HL-60 (cell line): ENCODE data around the gene CNIH2.

Source experiments
- DNase-seq, 2 experiments: peaks; one replicate each; pipeline ENCODE4 v3.0.0-alpha.2; 2010 to 2020; ENCODE audit warnings: low read depth in 1 of 2, low spot score in 1 of 2
- H3K27ac ChIP-seq: fragments of 250-450 bp; sonication (Bioruptor Pico); replicated peaks from 2 replicates; pipeline ENCODE4 v1.5.1; 2020; ENCODE audit warnings: mild to moderate bottlenecking, moderate library complexity
- H3K27me3 ChIP-seq: fragments of 250-450 bp; sonication (Bioruptor Pico); 2 replicates; pipeline ENCODE4 v1.5.1; 2021; ENCODE audit warnings: mild to moderate bottlenecking, moderate library complexity; ENCODE audit not compliant: insufficient read depth, poor library complexity, severe bottlenecking
- H3K4me3 ChIP-seq: replicated peaks from 2 replicates; pipeline ENCODE4 v1.5.1; 2011; ENCODE audit warnings: mild to moderate bottlenecking, control low read depth, low read length; ENCODE audit not compliant: insufficient read depth
- CTCF ChIP-seq: IDR thresholded peaks from one replicate; pipeline ENCODE4 v1.5.1; 2011; ENCODE audit warnings: low read length, control low read depth, inconsistent platforms; ENCODE audit not compliant: insufficient read depth
- GABPA ChIP-seq: IDR thresholded peaks from 2 replicates; pipeline ENCODE4 v1.6.1; 2012; ENCODE audit warnings: low read depth
- POLR2AphosphoS5 ChIP-seq: IDR thresholded peaks from 2 replicates; pipeline ENCODE4 v1.6.1; 2012; ENCODE audit warnings: low read depth
- REST ChIP-seq: IDR thresholded peaks from 2 replicates; pipeline ENCODE4 v1.6.1; 2012; ENCODE audit warnings: low read depth; ENCODE audit not compliant: insufficient replicate concordance
- SPI1 ChIP-seq: IDR thresholded peaks from 2 replicates; pipeline ENCODE4 v1.6.1; 2012; ENCODE audit warnings: low read depth, mild to moderate bottlenecking, borderline replicate concordance

The CNIH2 gene

GRCh38 chr11:66261578-66261977 is 16.4 kb upstream of the CNIH2 start:
- TF ChIP-seq POLR2AphosphoS5 (no peak), SPI1 (no peak), CTCF (no peak), REST (no peak)

GRCh38 chr11:66262191-66262590 is 15.8 kb upstream of the CNIH2 start:
- Histone ChIP-seq H3K27ac (no peak overlapping the region), H3K4me3 (no peak overlapping the region), H3K27me3 (peaks cover 1% of the 10 kb centered on the region)
- no peak for TF ChIP-seq GABPA
- no peak for TF ChIP-seq CTCF
- TF ChIP-seq POLR2AphosphoS5 = no peak
- no peak for TF ChIP-seq SPI1
- TF ChIP-seq REST = no peak
- no peak for DNase-seq

More at GRCh38 chr11:66261578-66261977, 16.4 kb upstream of the CNIH2 start:
- Histone ChIP-seq H3K27me3 (peaks cover 6% of the 10 kb centered on the region), H3K27ac (no peak overlapping the region), H3K4me3 (no peak overlapping the region)
- DNase-seq = no peak

GRCh38 chr11:66262696-66263095 is 15.3 kb upstream of the CNIH2 start:
- TF ChIP-seq POLR2AphosphoS5 (no peak), SPI1 (no peak), GABPA (no peak), CTCF (no peak), REST (no peak)
- Histone ChIP-seq H3K27ac (no peak overlapping the region), H3K27me3 (no peaks in the 10 kb centered on the region), H3K4me3 (no peak overlapping the region)
- no peak for DNase-seq
